DOHH2 (cell line): ENCODE data around the gene TBL3.

Experiments
- H3F3A ChIP-seq: fragments of 200-600 bp; sonication (generic), shearing (Covaris generic); 2 replicates; pipeline ENCODE4 v1.6.0; 2016; ENCODE audit warnings: antibody characterized with exemption, mild to moderate bottlenecking; ENCODE audit not compliant: control insufficient read depth, insufficient read depth
- H3K27ac ChIP-seq: fragments of 200-600 bp; sonication (generic); 2 replicates; pipeline ENCODE4 v1.5.1; 2014; ENCODE audit warnings: low read depth, mild to moderate bottlenecking, low read length, moderate library complexity
- H3K27me3 ChIP-seq: fragments of 200-600 bp; sonication (generic); 2 replicates; pipeline ENCODE4 v1.6.1; 2014; ENCODE audit warnings: mild to moderate bottlenecking, low read length, mixed read lengths; ENCODE audit not compliant: control insufficient read depth
- H3K36me3 ChIP-seq: fragments of 200-600 bp; sonication (generic); 2 replicates; pipeline ENCODE4 v1.6.1; 2014; ENCODE audit warnings: mild to moderate bottlenecking, low read length, moderate library complexity, mixed read lengths; ENCODE audit not compliant: control insufficient read depth
- H3K4me1 ChIP-seq: fragments of 200-600 bp; sonication (generic); 2 replicates; pipeline ENCODE4 v1.6.1; 2014; ENCODE audit warnings: mild to moderate bottlenecking, low read length, mixed read lengths; ENCODE audit not compliant: control insufficient read depth
- H3K4me2 ChIP-seq: fragments of 200-600 bp; sonication (generic); 2 replicates; pipeline ENCODE4 v1.6.0; 2014; ENCODE audit warnings: mild to moderate bottlenecking, low read length, moderate library complexity
- H3K4me3 ChIP-seq: fragments of 200-600 bp; sonication (generic); 2 replicates; pipeline ENCODE4 v1.5.1; 2014; ENCODE audit warnings: mild to moderate bottlenecking, low read length, mixed read lengths
- H3K79me2 ChIP-seq: fragments of 200-600 bp; sonication (generic); 2 replicates; pipeline ENCODE4 v1.6.1; 2014; ENCODE audit warnings: mild to moderate bottlenecking, low read length, mixed read lengths; ENCODE audit not compliant: control insufficient read depth
- H3K9me2 ChIP-seq: fragments of 200-600 bp; sonication (generic); replicated peaks from 2 replicates; pipeline ENCODE4 v1.6.1; 2014; ENCODE audit warnings: mild to moderate bottlenecking, low read length, mixed read lengths; ENCODE audit not compliant: control insufficient read depth
- H3K9me3 ChIP-seq: fragments of 200-600 bp; sonication (generic); 2 replicates; pipeline ENCODE4 v1.6.1; 2014; ENCODE audit warnings: antibody characterized with exemption, low read length, mixed read lengths; ENCODE audit not compliant: control insufficient read depth, insufficient read depth
- H4K20me1 ChIP-seq: fragments of 200-600 bp; sonication (generic); 2 replicates; pipeline ENCODE4 v1.6.0; 2014; ENCODE audit warnings: low read depth, mild to moderate bottlenecking, antibody characterized with exemption, low read length, moderate library complexity; ENCODE audit not compliant: control insufficient read depth, insufficient read depth
- CTCF ChIP-seq: fragments of 200-600 bp; sonication (generic); IDR thresholded peaks from one replicate; pipeline ENCODE4 v1.5.1; 2014; ENCODE audit warnings: antibody characterized with exemption, mild to moderate bottlenecking, low read depth, low read length; ENCODE audit not compliant: poor library complexity, severe bottlenecking
- EZH2phosphoT487 ChIP-seq: fragments of 200-600 bp; sonication (generic); IDR thresholded peaks from 2 replicates; pipeline ENCODE4 v1.6.1; 2017; ENCODE audit warnings: borderline replicate concordance, mild to moderate bottlenecking, antibody characterized with exemption, low read length, moderate library complexity, mixed read lengths

The TBL3 gene

DNA sequence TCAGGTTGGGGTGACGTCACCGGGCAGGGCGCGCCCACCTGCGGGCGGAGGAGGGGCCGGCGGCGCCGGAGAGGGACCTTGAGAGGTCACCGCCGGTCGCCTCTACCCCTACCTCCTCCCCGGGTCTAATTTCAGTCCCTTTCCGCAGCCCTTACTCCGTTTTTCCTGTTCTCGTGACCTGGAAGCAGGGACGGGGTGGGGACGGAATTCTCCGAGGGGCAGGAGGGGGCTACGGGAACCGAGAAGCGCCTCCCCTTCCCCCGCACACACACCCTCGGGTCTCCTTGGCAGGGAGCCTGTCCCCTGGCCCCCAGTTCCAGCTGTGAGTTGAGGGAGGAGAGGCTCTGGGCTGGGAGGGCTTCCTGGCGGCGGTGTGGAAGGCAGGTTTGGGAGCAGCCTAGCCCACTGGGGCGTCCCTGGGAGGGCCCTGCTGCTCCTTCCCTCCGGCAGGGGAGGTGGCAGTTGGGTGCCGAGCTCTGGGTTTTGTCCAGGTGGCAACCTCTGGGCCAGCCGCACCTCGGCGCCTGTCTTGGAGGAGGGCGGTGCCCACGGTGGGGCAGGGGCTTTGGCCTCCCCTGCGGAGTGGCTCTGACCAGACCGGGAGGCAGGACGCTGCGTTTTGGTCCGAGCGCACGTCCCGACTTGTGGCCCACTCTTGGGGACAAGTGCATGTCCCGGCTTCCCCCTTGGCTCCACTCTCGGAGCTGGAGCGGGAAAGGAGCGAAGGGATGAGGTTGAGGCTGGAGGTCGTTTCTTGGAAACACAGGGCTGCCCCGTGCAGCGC lies 18.7 kb downstream of the TBL3 start:
- Histone ChIP-seq H3K36me3 (peaks cover 27% of the 10 kb centered on the region), H3K79me2 (peaks cover 4% of the 10 kb centered on the region), H3K27ac (peak overlapping the region; percentile 77), H3K9me2 (no peaks in the 10 kb centered on the region), H4K20me1 (no peaks in the 10 kb centered on the region), H3K4me1 (peaks cover 45% of the 10 kb centered on the region), H3K27me3 (peaks cover 19% of the 10 kb centered on the region), H3K9me3 (peaks cover 5% of the 10 kb centered on the region; the same call in 1 of the 2 replicates), H3K4me3 (peak overlapping the region; percentile 93), H3F3A (peaks cover 33% of the 10 kb centered on the region), H3K4me2 (peak overlapping the region; percentile 100)
- TF ChIP-seq CTCF (no peak), EZH2phosphoT487 (peak; percentile 56; the same call in 1 of the 2 replicates)

- no peaks in the 10 kb centered on the region for H3K9me2 ChIP-seq
- no peaks in the 10 kb centered on the region for H4K20me1 ChIP-seq
- H3K4me2 ChIP-seq: peak overlapping the region; percentile 100
- H3K9me3 ChIP-seq: peaks cover 5% of the 10 kb centered on the region; the same call in 1 of the 2 replicates
- peaks cover 19% of the 10 kb centered on the region for H3K27me3 ChIP-seq
- peak overlapping the region; percentile 77 for H3K27ac ChIP-seq
- H3F3A ChIP-seq: peaks cover 38% of the 10 kb centered on the region
- H3K4me1 ChIP-seq: peaks cover 44% of the 10 kb centered on the region
- H3K4me3 ChIP-seq: peak overlapping the region; percentile 93
- TF ChIP-seq CTCF (no peak), EZH2phosphoT487 (no peak)
- H3K36me3 ChIP-seq: peaks cover 24% of the 10 kb centered on the region
- H3K79me2 ChIP-seq: no peaks in the 10 kb centered on the region
These were observed 19.3 kb downstream of the TBL3 start for GRCh38 chr16:1991135-1991551.

GRCh38 chr16:1991588-1991947 lies 19.7 kb downstream of the TBL3 start:
- Histone ChIP-seq H3K9me2 (no peaks in the 10 kb centered on the region), H3K27ac (peak overlapping the region; percentile 77), H3K4me1 (peaks cover 44% of the 10 kb centered on the region), H3F3A (peaks cover 40% of the 10 kb centered on the region), H3K79me2 (no peaks in the 10 kb centered on the region), H3K36me3 (peaks cover 21% of the 10 kb centered on the region), H3K9me3 (peaks cover 5% of the 10 kb centered on the region; the same call in 1 of the 2 replicates), H3K27me3 (peaks cover 19% of the 10 kb centered on the region), H3K4me2 (peak overlapping the region; percentile 100), H3K4me3 (peak overlapping the region; percentile 93), H4K20me1 (no peaks in the 10 kb centered on the region)
- TF ChIP-seq EZH2phosphoT487 (no peak), CTCF (no peak)
